ENCODE data around the gene ABR.
"Not testable (repeated sequence)": the region's sequence is repeated elsewhere in the genome, so short reads cannot be mapped to it uniquely, and the experiment has no call there.

Gene ABR

GRCh38 chr17:1150863-1151600, 28.7 kb downstream of the ABR start:
- DNase-seq (ENCODE audit: extremely low read depth in 1 of 2, low read depth in 1 of 2), result no peak

- no peak for DNase-seq (ENCODE audit: extremely low read depth in 1 of 2, low read depth in 1 of 2)
Measured at GRCh38 chr17:1149869-1150268, 29.9 kb downstream of the ABR start.

GRCh38 chr17:1147664-1148063, 32.1 kb downstream of the ABR start:
- no peak for DNase-seq (ENCODE audit: extremely low read depth in 1 of 2, low read depth in 1 of 2)

- DNase-seq (ENCODE audit: extremely low read depth in 1 of 2, low read depth in 1 of 2), result no peak
Measured at GRCh38 chr17:1146561-1147265, 33.1 kb downstream of the ABR start.

GRCh38 chr17:1145311-1145986, 34.3 kb downstream of the ABR start:
- no peak for DNase-seq (ENCODE audit: extremely low read depth in 1 of 2, low read depth in 1 of 2)

GRCh38 chr17:1144162-1144561, 35.6 kb downstream of the ABR start:
- DNase-seq (ENCODE audit: extremely low read depth in 1 of 2, low read depth in 1 of 2), result no peak

GRCh38 chr17:1143573-1143972, 36.2 kb downstream of the ABR start:
- no peak for DNase-seq (ENCODE audit: extremely low read depth in 1 of 2, low read depth in 1 of 2)

- DNase-seq (ENCODE audit: extremely low read depth in 1 of 2, low read depth in 1 of 2), result no peak
Measured at GRCh38 chr17:1142561-1142971, 37.2 kb downstream of the ABR start.

- no peak for DNase-seq (ENCODE audit: extremely low read depth in 1 of 2, low read depth in 1 of 2)
Measured at GRCh38 chr17:1137465-1137894, 42.3 kb downstream of the ABR start.

- no peak for DNase-seq (ENCODE audit: extremely low read depth in 1 of 2, low read depth in 1 of 2)
Measured at GRCh38 chr17:1136748-1137147, 43.0 kb downstream of the ABR start.

GRCh38 chr17:1134634-1135324, 45.0 kb downstream of the ABR start:
- DNase-seq (ENCODE audit: extremely low read depth in 1 of 2, low read depth in 1 of 2), result no peak

- no peak for DNase-seq (ENCODE audit: extremely low read depth in 1 of 2, low read depth in 1 of 2)
Measured at GRCh38 chr17:1130191-1130590, 49.6 kb downstream of the ABR start.

- DNase-seq (ENCODE audit: extremely low read depth in 1 of 2, low read depth in 1 of 2), result not testable (repeated sequence)
Measured at GRCh38 chr17:1128463-1128862, 51.3 kb downstream of the ABR start.

GRCh38 chr17:1126801-1127550, 52.8 kb downstream of the ABR start:
- no peak for DNase-seq (ENCODE audit: extremely low read depth in 1 of 2, low read depth in 1 of 2)

GRCh38 chr17:1126250-1126797, 53.5 kb downstream of the ABR start:
- DNase-seq (ENCODE audit: extremely low read depth in 1 of 2, low read depth in 1 of 2), result no peak

- no peak for DNase-seq (ENCODE audit: extremely low read depth in 1 of 2, low read depth in 1 of 2)
Measured at GRCh38 chr17:1125788-1126145, 54.0 kb downstream of the ABR start.

- DNase-seq (ENCODE audit: extremely low read depth in 1 of 2, low read depth in 1 of 2), result no peak
Measured at GRCh38 chr17:1124896-1125787, 54.6 kb downstream of the ABR start.

- DNase-seq (ENCODE audit: extremely low read depth in 1 of 2, low read depth in 1 of 2), result no peak
Measured at GRCh38 chr17:1123921-1124715, 55.7 kb downstream of the ABR start.
